ENCODE measurements around the gene WAC.

- no peak for TF ChIP-seq CTCF (IDR thresholded peaks at IDR 0.05)
- TF ChIP-seq EP300 (IDR thresholded peaks at IDR 0.05; ENCODE audit: low read depth), result no peak
- no peak for TF ChIP-seq POLR2A (IDR thresholded peaks at IDR 0.05)
- TF ChIP-seq POLR2AphosphoS5 (IDR thresholded peaks at IDR 0.05), result no peak
Observed at GRCh38 chr10:28624351-28624750, 91.4 kb downstream of the WAC start.

Data from transverse colon (tissue), 4 donors.